Mammary epithelial cell (primary cell): Measurements from ENCODE around the gene FETUB.

ENCODE experiments used
- EZH2 ChIP-seq: IDR thresholded peaks from 2 replicates; pipeline ENCODE4 v1.6.1; 2012; ENCODE audit warnings: low read length, inconsistent platforms, borderline replicate concordance
- TF ChIP-seq, protein P1 (sequence below), 2 donors: IDR thresholded peaks in 1 of 2; conservative IDR thresholded peaks in 1 of 2; 2 replicates each; pipeline ENCODE4 v1.5.1; 2011 to 2012; ENCODE audit warnings: inconsistent platforms in 2 of 2, low read length in 2 of 2, mild to moderate bottlenecking in 2 of 2, control low read depth in 1 of 2, low read depth in 1 of 2; ENCODE audit not compliant: insufficient read depth in 1 of 2; ENCODE audit errors: extremely low read depth in 1 of 2

DNA sequence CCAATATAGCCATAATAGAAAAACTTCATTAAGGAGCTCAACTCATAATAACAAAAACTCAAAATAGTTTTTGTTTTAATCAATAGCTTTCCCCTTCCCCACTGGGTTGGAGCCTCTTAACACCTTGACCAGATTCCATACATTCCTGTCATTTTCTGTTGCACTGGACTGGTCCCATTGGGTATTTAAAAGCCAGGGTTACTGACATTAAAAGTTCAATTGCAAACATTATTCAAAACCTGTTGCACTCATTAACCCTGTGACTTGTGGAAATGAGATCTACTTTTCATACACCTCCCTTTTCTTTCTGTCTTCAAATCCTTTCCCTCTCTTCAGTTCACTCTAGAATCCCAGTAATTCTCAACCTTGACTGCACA is 23.9 kb downstream of the FETUB start:
- TF ChIP-seq, protein P1, sequence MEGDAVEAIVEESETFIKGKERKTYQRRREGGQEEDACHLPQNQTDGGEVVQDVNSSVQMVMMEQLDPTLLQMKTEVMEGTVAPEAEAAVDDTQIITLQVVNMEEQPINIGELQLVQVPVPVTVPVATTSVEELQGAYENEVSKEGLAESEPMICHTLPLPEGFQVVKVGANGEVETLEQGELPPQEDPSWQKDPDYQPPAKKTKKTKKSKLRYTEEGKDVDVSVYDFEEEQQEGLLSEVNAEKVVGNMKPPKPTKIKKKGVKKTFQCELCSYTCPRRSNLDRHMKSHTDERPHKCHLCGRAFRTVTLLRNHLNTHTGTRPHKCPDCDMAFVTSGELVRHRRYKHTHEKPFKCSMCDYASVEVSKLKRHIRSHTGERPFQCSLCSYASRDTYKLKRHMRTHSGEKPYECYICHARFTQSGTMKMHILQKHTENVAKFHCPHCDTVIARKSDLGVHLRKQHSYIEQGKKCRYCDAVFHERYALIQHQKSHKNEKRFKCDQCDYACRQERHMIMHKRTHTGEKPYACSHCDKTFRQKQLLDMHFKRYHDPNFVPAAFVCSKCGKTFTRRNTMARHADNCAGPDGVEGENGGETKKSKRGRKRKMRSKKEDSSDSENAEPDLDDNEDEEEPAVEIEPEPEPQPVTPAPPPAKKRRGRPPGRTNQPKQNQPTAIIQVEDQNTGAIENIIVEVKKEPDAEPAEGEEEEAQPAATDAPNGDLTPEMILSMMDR (conservative IDR thresholded peaks at IDR 0.05 in 1 of 2, IDR thresholded peaks at IDR 0.05 in 1 of 2; ENCODE audit: extremely low read depth in 1 of 2, insufficient read depth in 1 of 2, low read depth in 1 of 2, low read length in 2 of 2), result no peak
- TF ChIP-seq EZH2, result no peak
